SK-N-SH (cell line): ENCODE results near the gene SLC26A3. TPM values are rescaled to one million over a fixed set of nuclear protein-coding genes. Genes with fewer than 3 reads are reported as not detected.

ENCODE experiments used
- CTCF ChIA-PET: fragments of 300-600, 350-600 bp; formaldehyde crosslinking; extraction: SDS; loops from one replicate; lab custom pipeline; 2021; lab: Yijun Ruan, JAX
- POLR2A ChIA-PET: fragments of 350-600 bp; sonication (Branson Sonifier 250); formaldehyde crosslinking; extraction: SDS; loops from one replicate; lab custom pipeline; 2020; ENCODE audit warnings: antibody characterized with exemption, inconsistent platforms; lab: Yijun Ruan, JAX
- DNase-seq: peaks from one replicate; pipeline ENCODE4 v3.0.0; 2012
- H2AFZ ChIP-seq: fragments of 200-600 bp; sonication (generic); 2 replicates; pipeline ENCODE4 v1.8.1; 2016; ENCODE audit warnings: antibody characterized with exemption, mild to moderate bottlenecking, low read depth
- H3F3A ChIP-seq: fragments of 200-600 bp; sonication (generic); replicated peaks from 2 replicates; pipeline ENCODE3; 2016; ENCODE audit warnings: antibody characterized with exemption, mild to moderate bottlenecking; ENCODE audit not compliant: insufficient read depth
- H3K27ac ChIP-seq, 2 experiments: fragments of 200-500 bp in 1 of 2; fragments of 200-600 bp in 1 of 2; sonication (Bioruptor generic) in 1 of 2; sonication (generic), shearing (Covaris generic) in 1 of 2; 2 replicates each; pipeline versions ENCODE4 v1.5.1 to v1.6.1; 2014 to 2016; ENCODE audit warnings: low read depth in 2 of 2, inconsistent platforms in 1 of 2, low read length in 1 of 2, mild to moderate bottlenecking in 1 of 2, mixed read lengths in 1 of 2
- H3K27me3 ChIP-seq: fragments of 200-600 bp; sonication (generic), shearing (Covaris generic); 2 replicates; pipeline ENCODE4 v1.6.1; 2016; ENCODE audit warnings: mixed run types; ENCODE audit not compliant: insufficient read depth
- H3K36me3 ChIP-seq, 2 experiments: fragments of 200-500 bp in 1 of 2; fragments of 200-600 bp in 1 of 2; sonication (Bioruptor generic) in 1 of 2; sonication (generic) in 1 of 2; replicated peaks in 1 of 2; 2 replicates each; pipeline versions ENCODE3 to v1.5.1; 2014 to 2016; ENCODE audit warnings: low read length in 1 of 2, mild to moderate bottlenecking in 1 of 2; ENCODE audit not compliant: insufficient read depth in 2 of 2, control insufficient read depth in 1 of 2
- H3K4me1 ChIP-seq, 2 experiments: fragments of 200-500 bp in 1 of 2; fragments of 200-600 bp in 1 of 2; sonication (Bioruptor generic) in 1 of 2; sonication (generic), shearing (Covaris generic) in 1 of 2; 2 replicates each; pipeline versions ENCODE4 v1.5.1 to v1.6.1; 2014 to 2016; ENCODE audit warnings: low read depth in 1 of 2, low read length in 1 of 2, mixed run types in 1 of 2; ENCODE audit not compliant: insufficient read depth in 2 of 2, control insufficient read depth in 1 of 2
- H3K4me2 ChIP-seq: fragments of 200-600 bp; sonication (generic), shearing (Covaris generic); 2 replicates; pipeline ENCODE4 v1.6.1; 2017; ENCODE audit warnings: mixed run types
- H3K4me3 ChIP-seq, 2 experiments: fragments of 200-500 bp in 1 of 2; fragments of 200-600 bp in 1 of 2; sonication (Bioruptor generic) in 1 of 2; sonication (generic), shearing (Covaris generic) in 1 of 2; 2 replicates each; pipeline versions ENCODE4 v1.5.1 to v1.8.1; 2014 to 2016; ENCODE audit warnings: low read depth in 2 of 2, inconsistent platforms in 1 of 2, low read length in 1 of 2, mild to moderate bottlenecking in 1 of 2, mixed read lengths in 1 of 2, moderate library complexity in 1 of 2
- H3K79me2 ChIP-seq: fragments of 200-600 bp; sonication (generic); 2 replicates; pipeline ENCODE4 v1.8.1; 2017; ENCODE audit warnings: mild to moderate bottlenecking; ENCODE audit not compliant: insufficient read depth
- H3K9ac ChIP-seq: fragments of 200-600 bp; sonication (generic); 2 replicates; pipeline ENCODE4 v1.6.1; 2017; ENCODE audit warnings: mixed run types
- H3K9me2 ChIP-seq: fragments of 200-600 bp; sonication (generic); 2 replicates; pipeline ENCODE4 v1.6.1; 2017; ENCODE audit warnings: mixed run types
- H3K9me3 ChIP-seq: fragments of 200-600 bp; sonication (generic); 2 replicates; pipeline ENCODE4 v1.6.1; 2017; ENCODE audit warnings: mixed run types, mild to moderate bottlenecking, moderate library complexity
- H4K20me1 ChIP-seq: fragments of 200-600 bp; sonication (generic); 2 replicates; pipeline ENCODE4 v1.6.1; 2017; ENCODE audit warnings: mild to moderate bottlenecking, mixed run types; ENCODE audit not compliant: insufficient read depth
- ELF1 ChIP-seq: IDR thresholded peaks from 2 replicates; pipeline ENCODE4 v1.4.0; 2012
- EZH2phosphoT487 ChIP-seq: fragments of 200-600 bp; sonication (generic); IDR thresholded peaks from 2 replicates; pipeline ENCODE4 v1.6.1; 2017; ENCODE audit warnings: low read depth, mixed run types, mild to moderate bottlenecking, antibody characterized with exemption, moderate library complexity, borderline replicate concordance
- FOXM1 ChIP-seq: IDR thresholded peaks from 2 replicates; pipeline ENCODE4 v1.4.0; 2012; ENCODE audit warnings: low read depth, mild to moderate bottlenecking
- GABPA ChIP-seq: IDR thresholded peaks from 2 replicates; pipeline ENCODE4 v1.4.0; 2012; ENCODE audit warnings: low read depth, mild to moderate bottlenecking
- GATA2 ChIP-seq: sonication (generic); formaldehyde crosslinking; IDR thresholded peaks from 2 replicates; pipeline ENCODE4 v1.5.0; 2020; ENCODE audit warnings: mild to moderate bottlenecking, missing genetic modification reagents
- JUND ChIP-seq: IDR thresholded peaks from 2 replicates; pipeline ENCODE4 v1.4.0; 2012
- MEF2A ChIP-seq: IDR thresholded peaks from 2 replicates; pipeline ENCODE4 v1.4.0; 2012; ENCODE audit warnings: low read depth, borderline replicate concordance
- NFIC ChIP-seq: IDR thresholded peaks from 2 replicates; pipeline ENCODE4 v1.4.0; 2012; ENCODE audit warnings: borderline replicate concordance
- POLR2AphosphoS5 ChIP-seq: IDR thresholded peaks from 2 replicates; pipeline ENCODE4 v1.6.1; 2012; ENCODE audit warnings: low read depth, low read length
- RCOR1 ChIP-seq: fragments of 150-350 bp; IDR thresholded peaks from 2 replicates; pipeline ENCODE4 v1.6.1; 2017; ENCODE audit warnings: antibody characterized with exemption, low read length
- RFX5 ChIP-seq: IDR thresholded peaks from 2 replicates; pipeline ENCODE4 v1.6.1; 2012; ENCODE audit warnings: mild to moderate bottlenecking, improper control_type of control experiment, low read length
- SMC3 ChIP-seq: IDR thresholded peaks from 2 replicates; pipeline ENCODE4 v1.6.1; 2012; ENCODE audit warnings: low read depth, low read length, improper control_type of control experiment
- TCF12 ChIP-seq: IDR thresholded peaks from 2 replicates; pipeline ENCODE4 v1.4.0; 2012
- TEAD4 ChIP-seq: IDR thresholded peaks from 2 replicates; pipeline ENCODE4 v1.4.0; 2012; ENCODE audit warnings: mild to moderate bottlenecking, borderline replicate concordance; ENCODE audit not compliant: insufficient read depth
- USF1 ChIP-seq: IDR thresholded peaks from 2 replicates; pipeline ENCODE4 v1.4.0; 2012; ENCODE audit warnings: low read depth, borderline replicate concordance
- YY1 ChIP-seq: IDR thresholded peaks from 2 replicates; pipeline ENCODE4 v1.4.0; 2012; ENCODE audit warnings: low read depth, mild to moderate bottlenecking
- WGBS: methylation state at CpG from one replicate; pipeline ENCODE4 v1.1.6; 2017; ENCODE audit warnings: low lambda C conversion rate; 5-methylcytosine and 5-hydroxymethylcytosine counted together
- polyA plus RNA-seq, 3 experiments: library from polyadenylated mRNA; depleted of rRNA; stranded (reverse); fragments of >200 nt; gene quantifications; 2 replicates each; pipeline ENCODE4 v1.2.3, GENCODE V29; 2012
- TF ChIP-seq, protein P1 (sequence below): IDR thresholded peaks from 2 replicates; pipeline ENCODE4 v1.4.0; 2012; ENCODE audit warnings: low read depth
- TF ChIP-seq, protein P2 (sequence below): fragments of 150-350 bp; IDR thresholded peaks from 2 replicates; pipeline ENCODE4 v1.6.1; 2016; ENCODE audit warnings: mild to moderate bottlenecking, low read depth, low read length

SLC26A3 gene
- polyA plus RNA-seq, 1 of the 3 experiments (the other 2 are of a cell fraction) = not detected

DNA sequence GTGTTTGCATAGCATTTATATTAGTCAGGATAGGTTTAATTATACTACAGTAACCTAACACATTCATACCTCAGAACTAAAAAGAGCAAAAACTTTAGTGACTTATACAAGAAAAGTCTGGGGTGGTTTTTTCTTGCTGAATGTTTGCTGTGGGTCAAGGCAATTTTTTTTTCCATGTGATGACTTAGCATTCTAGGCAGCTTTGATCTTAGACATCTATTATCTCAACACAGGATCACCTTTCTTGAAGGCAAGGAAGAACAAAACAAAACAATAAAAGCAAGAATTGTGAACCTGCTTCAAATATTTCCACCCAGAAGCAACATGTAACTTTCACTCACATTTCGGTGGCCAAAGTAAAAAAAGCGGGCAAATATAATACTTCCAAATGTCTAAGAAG lies 79.8 kb downstream of the SLC26A3 start:
- no peaks in the 10 kb centered on the region for H3K27me3 ChIP-seq
- no peak overlapping the region for H2AFZ ChIP-seq
- H4K20me1 ChIP-seq = no peaks in the 10 kb centered on the region
- no peaks in the 10 kb centered on the region for H3K79me2 ChIP-seq
- no peak for DNase-seq
- ChIA-PET POLR2A (no interaction called here), CTCF (interaction anchor here (0.8 to 8.0 kb wide), 11 partner anchors 11 to 775 kb away, joined by 3 to 92 read pairs (median 4); no protein-coding TSS in a partner anchor)
- H3K4me3 ChIP-seq = no peak overlapping the region
- no peak for TF ChIP-seq USF1
- H3F3A ChIP-seq = no peaks in the 10 kb centered on the region
- no peaks in the 10 kb centered on the region for H3K9me3 ChIP-seq
- H3K27ac ChIP-seq = no peak overlapping the region
- H3K36me3 ChIP-seq = no peaks in the 10 kb centered on the region
- H3K4me1 ChIP-seq = no peaks in the 10 kb centered on the region
- no peak overlapping the region for H3K9ac ChIP-seq
- no peak overlapping the region for H3K4me2 ChIP-seq
- H3K9me2 ChIP-seq = no peaks in the 10 kb centered on the region
- 92% methylated on average over 2 of the region's 2 CpGs for WGBS

DNA sequence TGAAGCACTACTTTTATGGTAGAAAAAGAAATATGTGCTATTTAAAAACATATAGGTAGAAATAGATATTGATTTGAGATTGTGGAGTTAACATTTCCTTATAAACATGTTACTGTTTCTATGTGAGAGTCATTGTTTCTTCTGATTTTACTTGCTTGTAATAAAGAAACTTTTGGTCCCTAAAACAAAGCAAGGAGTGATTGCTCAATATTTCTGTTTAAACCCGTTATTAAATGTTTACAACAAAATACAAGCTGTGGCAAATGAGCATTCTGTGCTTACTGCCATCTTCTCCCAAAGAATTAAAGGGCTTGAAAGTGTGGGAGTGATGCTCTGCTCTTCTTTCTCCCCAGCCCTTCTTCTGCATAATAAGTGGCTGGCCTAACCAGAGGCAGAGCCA lies 81.7 kb downstream of the SLC26A3 start:
- Histone ChIP-seq H3K9me3 (no peaks in the 10 kb centered on the region), H3K27me3 (no peaks in the 10 kb centered on the region), H3K4me1 (no peaks in the 10 kb centered on the region), H2AFZ (no peak overlapping the region), H3K9me2 (no peaks in the 10 kb centered on the region), H3K4me3 (no peak overlapping the region), H4K20me1 (no peaks in the 10 kb centered on the region), H3F3A (no peaks in the 10 kb centered on the region), H3K79me2 (no peaks in the 10 kb centered on the region), H3K27ac (no peak overlapping the region), H3K9ac (no peak overlapping the region), H3K4me2 (no peak overlapping the region), H3K36me3 (no peaks in the 10 kb centered on the region)
- 78% methylated on average over 1 of the region's 1 CpG for WGBS
- no peak for DNase-seq
- ChIA-PET CTCF (interaction anchor here (0.6 to 1.0 kb wide), 2 partner anchors 259 to 574 kb away, joined by 3 to 4 read pairs; no protein-coding TSS in a partner anchor), POLR2A (no interaction called here)
- TF ChIP-seq TCF12 = no peak
- no peak for TF ChIP-seq GABPA
- TF ChIP-seq, protein P1, sequence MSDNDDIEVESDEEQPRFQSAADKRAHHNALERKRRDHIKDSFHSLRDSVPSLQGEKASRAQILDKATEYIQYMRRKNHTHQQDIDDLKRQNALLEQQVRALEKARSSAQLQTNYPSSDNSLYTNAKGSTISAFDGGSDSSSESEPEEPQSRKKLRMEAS = no peak

- 84% methylated on average over 4 of the region's 4 CpGs for WGBS
- CTCF ChIA-PET = interaction anchor here (1.2 to 2.4 kb wide), 3 partner anchors 25 to 255 kb away, joined by 4 to 17 read pairs (median 4); no protein-coding TSS in a partner anchor
These were observed 84.4 kb downstream of the SLC26A3 start for GRCh38 chr7:107718456-107719193.

More at GRCh38 chr7:107718456-107719193, 84.4 kb downstream of the SLC26A3 start:
- H3K9me3 ChIP-seq = no peaks in the 10 kb centered on the region
- H3K27me3 ChIP-seq = no peaks in the 10 kb centered on the region
- no peaks in the 10 kb centered on the region for H3K79me2 ChIP-seq
- no peaks in the 10 kb centered on the region for H3K9me2 ChIP-seq
- no peak overlapping the region for H3K4me2 ChIP-seq
- no peak for DNase-seq
- TF ChIP-seq JUND (no peak), TEAD4 (no peak), ELF1 (no peak), EZH2phosphoT487 (no peak), GATA2 (CRISPR knock-in tag) (no peak), SMC3 (no peak), FOXM1 (no peak), POLR2AphosphoS5 (no peak), USF1 (no peak), YY1 (no peak), NFIC (no peak), RCOR1 (no peak), RFX5 (no peak), GABPA (no peak), MEF2A (no peak)
- TF ChIP-seq, protein P2, sequence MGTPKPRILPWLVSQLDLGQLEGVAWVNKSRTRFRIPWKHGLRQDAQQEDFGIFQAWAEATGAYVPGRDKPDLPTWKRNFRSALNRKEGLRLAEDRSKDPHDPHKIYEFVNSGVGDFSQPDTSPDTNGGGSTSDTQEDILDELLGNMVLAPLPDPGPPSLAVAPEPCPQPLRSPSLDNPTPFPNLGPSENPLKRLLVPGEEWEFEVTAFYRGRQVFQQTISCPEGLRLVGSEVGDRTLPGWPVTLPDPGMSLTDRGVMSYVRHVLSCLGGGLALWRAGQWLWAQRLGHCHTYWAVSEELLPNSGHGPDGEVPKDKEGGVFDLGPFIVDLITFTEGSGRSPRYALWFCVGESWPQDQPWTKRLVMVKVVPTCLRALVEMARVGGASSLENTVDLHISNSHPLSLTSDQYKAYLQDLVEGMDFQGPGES = no peak
- H3K36me3 ChIP-seq = no peaks in the 10 kb centered on the region
- H2AFZ ChIP-seq = no peak overlapping the region
- H3F3A ChIP-seq = no peaks in the 10 kb centered on the region
- no peaks in the 10 kb centered on the region for H4K20me1 ChIP-seq
- H3K9ac ChIP-seq = no peak overlapping the region
- H3K27ac ChIP-seq = no peak overlapping the region
- POLR2A ChIA-PET = no interaction called here
- H3K4me3 ChIP-seq = no peak overlapping the region
- no peaks in the 10 kb centered on the region for H3K4me1 ChIP-seq
